Spleen (tissue), 7 donors: ENCODE measurements around the gene CCDC88C.

Source experiments
- CTCF ChIP-seq, 11 experiments: fragments of 200-600 bp in 7 of 11; fragments of 450-650 bp in 4 of 11; sonication (generic) in 4 of 11; IDR thresholded peaks in 8 of 11; conservative IDR thresholded peaks in 3 of 11; 1 replicate in 7 of 11; 2 replicates in 4 of 11; pipeline versions ENCODE4 v1.4.0 to v1.8.0; 2016 to 2021; ENCODE audit warnings: antibody characterized with exemption in 11 of 11, inconsistent platforms in 4 of 11, mild to moderate bottlenecking in 1 of 11
- POLR2A ChIP-seq, 3 donors: fragments of 450-650 bp; IDR thresholded peaks; one replicate each; pipeline ENCODE4 v1.5.1; 2017; ENCODE audit warnings: antibody characterized with exemption in 3 of 3, mild to moderate bottlenecking in 1 of 3
- POLR2AphosphoS5 ChIP-seq, 3 donors: sonication (generic); formaldehyde crosslinking; IDR thresholded peaks; one replicate each; pipeline ENCODE4 v1.5.1; 2017; ENCODE audit warnings: antibody characterized with exemption in 3 of 3
- donor health status: DM: no; HTN: no; CAD: no; lungs with moderate emphysema.
- donor health status: DM: no; HTN: no; CAD: no.
- donor health status: DM: no; HTN: no; CAD: no.

DNA sequence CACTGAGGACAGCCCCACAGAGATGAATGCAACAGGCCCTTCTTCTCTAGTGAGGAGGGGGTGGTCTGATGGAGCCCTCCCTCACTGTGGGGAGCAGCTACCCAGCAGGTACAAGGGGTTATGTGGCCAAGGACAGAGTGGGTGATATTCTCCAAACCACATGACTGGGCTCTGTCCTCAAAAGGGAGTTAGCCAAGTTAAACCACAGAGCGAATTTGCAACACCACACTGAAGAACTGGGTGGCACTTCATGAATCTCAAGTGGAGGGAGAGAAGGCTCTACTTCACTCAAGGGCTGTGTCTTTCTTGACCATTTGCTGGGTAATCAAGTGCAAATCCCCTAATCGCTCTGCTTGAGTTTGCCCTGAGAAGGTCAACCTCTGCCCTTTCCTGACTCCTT, 185.6 kb downstream of the CCDC88C start:
- TF ChIP-seq CTCF (IDR thresholded peaks at IDR 0.05 in 8 of 11, conservative IDR thresholded peaks at IDR 0.05 in 3 of 11): no peak
- no peak for TF ChIP-seq POLR2A (IDR thresholded peaks at IDR 0.05)
- TF ChIP-seq POLR2AphosphoS5 (IDR thresholded peaks at IDR 0.05): no peak
